Esophagus muscularis mucosa (tissue), 4 donors: Measurements from ENCODE around the gene ALOX12B. TPM values are rescaled to one million over a fixed set of nuclear protein-coding genes. Genes with fewer than 3 reads are reported as not detected.

ENCODE experiments used
- DNase-seq: peaks from one replicate; pipeline ENCODE4 v3.0.0-alpha.2; 2017; ENCODE audit errors: extremely low spot score
- H3K27ac ChIP-seq, 4 donors: fragments of 200-600 bp; sonication (generic); replicated peaks in 1 of 4; 1 replicate in 3 of 4; 2 replicates in 1 of 4; pipeline ENCODE4 v1.5.1; 2016 to 2019; ENCODE audit warnings: mild to moderate bottlenecking in 1 of 4
- H3K27me3 ChIP-seq, 4 donors: fragments of 200-600 bp; sonication (generic); one replicate each; pipeline versions ENCODE4 v1.5.1 to v1.6.0; 2016 to 2019
- H3K36me3 ChIP-seq, 4 donors: fragments of 200-600 bp; sonication (generic); one replicate each; pipeline ENCODE4 v1.5.1; 2016 to 2019
- H3K4me1 ChIP-seq, 4 donors: fragments of 200-600 bp; sonication (generic); one replicate each; pipeline ENCODE4 v1.5.1; 2016 to 2019
- H3K4me3 ChIP-seq, 4 donors: fragments of 200-600 bp; sonication (generic); 1 replicate in 2 of 4; 2 replicates in 2 of 4; pipeline ENCODE4 v1.5.1; 2016 to 2019; ENCODE audit warnings: mild to moderate bottlenecking in 4 of 4, moderate library complexity in 1 of 4
- H3K9me3 ChIP-seq, 4 donors: fragments of 200-600 bp; sonication (generic); 1 replicate in 3 of 4; 2 replicates in 1 of 4; pipeline ENCODE4 v1.5.1; 2016 to 2019
- EP300 ChIP-seq: sonication (generic); formaldehyde crosslinking; IDR thresholded peaks from one replicate; pipeline ENCODE4 v1.6.1; 2017; ENCODE audit warnings: antibody characterized with exemption
- POLR2A ChIP-seq: fragments of 450-650 bp; IDR thresholded peaks from one replicate; pipeline ENCODE4 v1.6.1; 2017; ENCODE audit warnings: antibody characterized with exemption, moderate library complexity, mild to moderate bottlenecking, low read depth
- POLR2AphosphoS5 ChIP-seq, 2 donors: sonication (generic); formaldehyde crosslinking; IDR thresholded peaks; one replicate each; pipeline ENCODE4 v1.6.1; 2017; ENCODE audit warnings: antibody characterized with exemption in 2 of 2
- WGBS: methylation state at CpG from one replicate; pipeline ENCODE4 v1.1.5; 2018; 5-methylcytosine and 5-hydroxymethylcytosine counted together
- intact Hi-C: fragments of 100-400 bp; cut with DNase I; formaldehyde crosslinking; loops from one replicate; pipeline ENCODE4 v1.15.1; 2023
- total RNA-seq, 4 donors: library from RNA; depleted of rRNA; stranded (reverse); fragments of >200 nt; gene quantifications; one replicate each; pipeline versions ENCODE4 v1.1.0 to v1.2.1, GENCODE V29; 2016
- TF ChIP-seq, protein P1 (sequence below), 3 experiments: fragments of 200-600 bp in 2 of 3; fragments of 450-650 bp in 1 of 3; sonication (generic) in 2 of 3; IDR thresholded peaks; one replicate each; pipeline ENCODE4 v1.5.1; 2017 to 2019; ENCODE audit warnings: antibody characterized with exemption in 3 of 3, mild to moderate bottlenecking in 2 of 3, moderate library complexity in 1 of 3

ALOX12B gene
- total RNA-seq, 4 donors from 2014 or later, result not detected

GRCh38 chr17:8072729-8073461, 14.6 kb downstream of the ALOX12B start:
- 8% methylated on average over 14 of the region's 40 CpGs for WGBS
- no peak for DNase-seq

DNA sequence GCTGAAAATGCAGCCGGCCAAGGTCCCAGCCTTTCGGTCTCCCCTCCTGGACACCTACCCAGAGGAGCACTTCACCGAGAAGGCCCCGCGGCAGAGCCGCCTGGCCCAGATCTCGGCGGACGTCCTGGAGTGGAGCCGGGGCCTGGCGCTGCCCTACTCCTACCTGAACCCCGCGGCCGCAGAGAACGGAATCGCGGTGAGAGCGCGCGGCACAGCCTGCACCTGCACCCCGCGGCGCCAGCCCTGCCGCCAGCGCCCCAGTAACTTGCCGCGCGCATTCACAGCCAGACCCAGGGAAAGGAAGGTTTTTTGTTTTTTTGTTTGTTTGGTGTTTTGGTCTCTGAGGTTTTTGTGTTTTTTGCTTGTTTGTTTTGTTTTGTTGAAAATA, 15.2 kb downstream of the ALOX12B start:
- Histone ChIP-seq H3K4me3 (no peak overlapping the region), H3K36me3 (no peaks in the 10 kb centered on the region), H3K27ac (no peak overlapping the region), H3K9me3 (no peaks in the 10 kb centered on the region), H3K4me1 (peaks cover 19 to 31% (median 26%) of the 10 kb centered on the region in 4 donors), H3K27me3 (peaks cover 8 to 73% (median 48%) of the 10 kb centered on the region in 4 donors)
- no peak for DNase-seq
- WGBS, result 14% methylated on average over 28 of the region's 28 CpGs
- intact Hi-C loops, result no loop called here
- TF ChIP-seq POLR2A, result no peak
- TF ChIP-seq, protein P1, sequence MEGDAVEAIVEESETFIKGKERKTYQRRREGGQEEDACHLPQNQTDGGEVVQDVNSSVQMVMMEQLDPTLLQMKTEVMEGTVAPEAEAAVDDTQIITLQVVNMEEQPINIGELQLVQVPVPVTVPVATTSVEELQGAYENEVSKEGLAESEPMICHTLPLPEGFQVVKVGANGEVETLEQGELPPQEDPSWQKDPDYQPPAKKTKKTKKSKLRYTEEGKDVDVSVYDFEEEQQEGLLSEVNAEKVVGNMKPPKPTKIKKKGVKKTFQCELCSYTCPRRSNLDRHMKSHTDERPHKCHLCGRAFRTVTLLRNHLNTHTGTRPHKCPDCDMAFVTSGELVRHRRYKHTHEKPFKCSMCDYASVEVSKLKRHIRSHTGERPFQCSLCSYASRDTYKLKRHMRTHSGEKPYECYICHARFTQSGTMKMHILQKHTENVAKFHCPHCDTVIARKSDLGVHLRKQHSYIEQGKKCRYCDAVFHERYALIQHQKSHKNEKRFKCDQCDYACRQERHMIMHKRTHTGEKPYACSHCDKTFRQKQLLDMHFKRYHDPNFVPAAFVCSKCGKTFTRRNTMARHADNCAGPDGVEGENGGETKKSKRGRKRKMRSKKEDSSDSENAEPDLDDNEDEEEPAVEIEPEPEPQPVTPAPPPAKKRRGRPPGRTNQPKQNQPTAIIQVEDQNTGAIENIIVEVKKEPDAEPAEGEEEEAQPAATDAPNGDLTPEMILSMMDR (IDR thresholded peaks at IDR 0.05), result no peak
- TF ChIP-seq EP300, result no peak
- no peak for TF ChIP-seq POLR2AphosphoS5 (IDR thresholded peaks at IDR 0.05)

More at GRCh38 chr17:8072729-8073461, 14.6 kb downstream of the ALOX12B start:
- no peak overlapping the region for H3K27ac ChIP-seq
- H3K4me3 ChIP-seq, result peak overlapping the region in 2 of 4 donors; percentile 18 to 38
- H3K27me3 ChIP-seq, result peaks cover 8 to 78% (median 50%) of the 10 kb centered on the region in 4 donors
- no peaks in the 10 kb centered on the region for H3K36me3 ChIP-seq
- intact Hi-C loops, result no loop called here
- TF ChIP-seq EP300, result no peak
- no peak for TF ChIP-seq POLR2AphosphoS5 (IDR thresholded peaks at IDR 0.05)
- no peak for TF ChIP-seq POLR2A
- H3K4me1 ChIP-seq, result peaks cover 19 to 31% (median 26%) of the 10 kb centered on the region in 4 donors
- no peaks in the 10 kb centered on the region for H3K9me3 ChIP-seq

DNA sequence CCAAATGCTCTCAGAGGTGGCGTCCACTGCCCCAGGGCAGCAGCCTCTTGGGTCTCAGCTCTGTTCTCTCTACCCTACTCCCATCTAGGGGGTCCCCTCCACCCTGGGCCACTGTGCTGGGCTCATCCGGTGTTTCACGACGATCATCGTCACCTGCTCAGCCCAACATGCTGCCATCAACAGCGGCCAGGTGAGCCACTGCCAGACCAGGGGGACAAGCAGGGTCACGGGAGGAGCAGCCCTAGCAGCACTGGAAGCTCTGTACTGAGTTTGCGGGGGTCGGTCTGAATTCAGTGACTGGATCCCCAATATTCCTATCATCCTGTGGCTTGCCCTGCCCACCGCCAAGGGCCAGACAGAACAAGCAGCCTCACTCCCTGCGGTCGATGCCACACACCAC, 16.0 kb downstream of the ALOX12B start:
- H3K9me3 ChIP-seq, result no peaks in the 10 kb centered on the region
- no peak overlapping the region for H3K4me3 ChIP-seq
- intact Hi-C loops, result no loop called here
- H3K27me3 ChIP-seq, result peaks cover 8 to 64% (median 44%) of the 10 kb centered on the region in 4 donors
- DNase-seq, result no peak
- H3K36me3 ChIP-seq, result no peaks in the 10 kb centered on the region
- TF ChIP-seq, protein P1 (IDR thresholded peaks at IDR 0.05), result no peak
- no peak for TF ChIP-seq EP300
- TF ChIP-seq POLR2A, result no peak
- TF ChIP-seq POLR2AphosphoS5 (IDR thresholded peaks at IDR 0.05), result no peak
- H3K27ac ChIP-seq, result no peak overlapping the region
- peaks cover 19 to 31% (median 26%) of the 10 kb centered on the region in 4 donors for H3K4me1 ChIP-seq
- 100% methylated on average over 9 of the region's 12 CpGs for WGBS

DNA sequence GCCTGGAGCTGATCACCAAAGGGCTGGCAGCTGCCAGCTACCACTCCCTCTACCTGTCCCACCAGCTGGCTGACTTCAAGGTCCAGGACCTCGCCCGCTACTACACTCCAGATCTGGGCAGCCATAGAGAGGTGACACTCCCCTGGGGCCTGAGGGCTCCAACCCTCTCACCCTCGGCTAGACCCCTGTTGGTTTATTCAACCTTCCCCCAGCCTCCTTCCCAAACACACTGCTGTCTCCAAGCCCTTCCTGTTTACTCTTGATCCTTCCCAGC, 18.0 kb downstream of the ALOX12B start:
- no peak overlapping the region for H3K4me3 ChIP-seq
- WGBS, result 89% methylated on average over 3 of the region's 3 CpGs
- DNase-seq, result no peak
- peaks cover 19 to 31% (median 26%) of the 10 kb centered on the region in 4 donors for H3K4me1 ChIP-seq
- H3K36me3 ChIP-seq, result no peaks in the 10 kb centered on the region
- TF ChIP-seq POLR2AphosphoS5 (IDR thresholded peaks at IDR 0.05), result no peak
- peak overlapping the region in 1 of 4 donors; percentile 7 for H3K27ac ChIP-seq
- intact Hi-C loops, result no loop called here
- peaks cover 8 to 57% (median 27%) of the 10 kb centered on the region in 4 donors for H3K27me3 ChIP-seq
- no peaks in the 10 kb centered on the region for H3K9me3 ChIP-seq

DNA sequence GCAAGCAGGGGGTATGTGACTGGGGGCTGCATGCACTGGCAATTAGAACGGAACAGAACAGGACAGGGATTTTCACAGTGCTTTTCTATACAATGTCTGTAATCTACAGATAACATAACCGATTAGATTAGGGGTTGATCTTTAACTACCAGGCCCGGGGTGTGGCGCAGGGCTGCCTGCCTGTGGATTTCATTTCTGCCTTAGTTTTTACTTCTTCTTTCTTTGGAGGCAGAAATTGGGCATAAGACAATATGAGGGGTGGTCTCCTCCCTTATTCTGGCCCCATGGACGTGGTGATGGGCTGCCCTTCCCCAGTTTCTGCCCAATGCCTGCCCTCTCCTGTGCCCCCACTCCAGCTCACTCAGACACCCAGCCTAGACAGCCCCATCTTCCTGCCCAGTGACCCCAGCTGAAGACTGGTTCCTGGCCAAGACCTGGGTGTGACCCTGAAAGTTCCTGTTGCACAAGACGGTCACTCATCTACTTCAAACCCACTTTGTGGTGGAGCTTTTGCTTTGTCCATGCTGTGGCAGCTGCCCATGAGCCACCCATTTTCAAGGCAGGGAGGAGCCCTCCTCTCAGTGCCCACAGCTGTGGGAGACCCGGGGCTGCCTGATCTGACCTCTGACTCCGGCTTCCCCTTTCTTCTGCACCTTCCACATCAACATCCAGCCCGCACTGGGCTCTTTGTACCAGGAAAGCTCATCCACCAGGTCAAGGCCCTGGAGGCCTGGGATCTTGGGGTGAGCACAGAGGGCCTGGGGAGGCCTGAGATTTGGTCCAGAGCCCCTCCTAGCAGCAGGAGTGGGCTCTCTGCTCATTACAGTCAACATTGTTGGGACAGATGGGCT, 18.6 kb downstream of the ALOX12B start:
- WGBS, result 71% methylated on average over 9 of the region's 9 CpGs
- intact Hi-C loops, result no loop called here

More for the DNA sequence above, 18.6 kb downstream of the ALOX12B start:
- no peak for TF ChIP-seq EP300
- TF ChIP-seq, protein P1 (IDR thresholded peaks at IDR 0.05), result no peak
- no peak for TF ChIP-seq POLR2AphosphoS5 (IDR thresholded peaks at IDR 0.05)
- TF ChIP-seq POLR2A, result no peak
- Histone ChIP-seq H3K36me3 (no peaks in the 10 kb centered on the region), H3K27me3 (peaks cover 8 to 57% (median 23%) of the 10 kb centered on the region in 4 donors), H3K9me3 (no peaks in the 10 kb centered on the region), H3K4me3 (no peak overlapping the region), H3K27ac (peak overlapping the region in 1 of 4 donors; percentile 7), H3K4me1 (peaks cover 17 to 29% (median 22%) of the 10 kb centered on the region in 4 donors)
- DNase-seq, result no peak
